Fibroblast of gingiva (primary cell): Measurements from ENCODE around the gene SART3.
"Not testable (repeated sequence)": the region's sequence is repeated elsewhere in the genome, so short reads cannot be mapped to it uniquely, and the experiment has no call there.

ENCODE experiments used
- DNase-seq: peaks from one replicate; pipeline ENCODE4 v3.0.0-alpha.2; 2011; ENCODE audit warnings: low read depth

Gene SART3

DNA sequence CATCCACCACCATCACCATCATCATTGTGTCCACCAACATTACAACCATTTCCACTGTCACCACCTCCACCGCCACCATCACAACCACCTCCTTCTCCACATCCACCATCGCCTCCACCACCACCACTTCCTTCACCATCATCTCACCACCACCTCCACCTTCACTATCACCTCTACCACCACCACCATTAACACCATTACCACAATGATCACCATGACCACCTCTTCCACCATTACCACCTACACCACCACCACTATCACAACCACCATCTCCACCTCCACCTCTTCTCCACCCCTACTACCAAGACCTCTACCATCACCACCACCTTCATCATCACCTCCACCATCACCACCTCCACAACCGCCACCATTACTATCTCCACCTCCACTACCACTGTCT lies 17.8 kb upstream of the SART3 start:
- no peak for DNase-seq

DNA sequence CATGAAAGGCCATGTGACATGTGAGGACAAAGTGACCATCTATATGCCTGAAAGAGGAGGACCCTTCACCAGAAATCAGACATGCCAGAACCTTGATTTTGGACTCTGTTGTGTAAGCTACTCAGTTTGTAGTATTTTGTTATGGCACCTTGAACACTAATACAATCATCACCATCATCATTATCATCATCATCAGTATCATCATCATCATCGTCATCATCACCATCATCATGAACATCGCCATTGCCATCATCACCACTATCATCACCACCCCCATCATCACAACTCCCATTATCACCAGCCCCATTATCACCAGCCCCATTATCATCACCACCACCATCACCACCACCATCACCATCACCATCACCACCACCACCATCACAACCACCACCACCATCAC lies 17.3 kb upstream of the SART3 start:
- DNase-seq, result no peak

DNA sequence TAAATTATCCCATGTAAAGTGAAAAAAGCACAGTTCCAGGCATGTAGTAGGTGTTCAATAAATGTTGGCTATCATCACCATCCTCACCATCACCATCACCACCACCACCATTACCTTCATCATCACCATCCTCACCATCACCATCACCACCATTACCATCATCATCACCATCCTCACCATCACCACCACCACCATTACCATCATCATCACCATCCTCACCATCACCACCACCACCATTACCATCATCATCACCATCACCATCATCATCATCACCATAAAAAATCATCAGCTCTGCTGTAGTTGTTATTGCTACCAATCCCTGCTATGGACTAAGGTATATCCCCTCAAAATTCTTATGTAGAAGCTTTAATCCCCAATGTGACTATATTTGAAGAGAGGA lies 16.5 kb upstream of the SART3 start:
- no peak for DNase-seq

DNA sequence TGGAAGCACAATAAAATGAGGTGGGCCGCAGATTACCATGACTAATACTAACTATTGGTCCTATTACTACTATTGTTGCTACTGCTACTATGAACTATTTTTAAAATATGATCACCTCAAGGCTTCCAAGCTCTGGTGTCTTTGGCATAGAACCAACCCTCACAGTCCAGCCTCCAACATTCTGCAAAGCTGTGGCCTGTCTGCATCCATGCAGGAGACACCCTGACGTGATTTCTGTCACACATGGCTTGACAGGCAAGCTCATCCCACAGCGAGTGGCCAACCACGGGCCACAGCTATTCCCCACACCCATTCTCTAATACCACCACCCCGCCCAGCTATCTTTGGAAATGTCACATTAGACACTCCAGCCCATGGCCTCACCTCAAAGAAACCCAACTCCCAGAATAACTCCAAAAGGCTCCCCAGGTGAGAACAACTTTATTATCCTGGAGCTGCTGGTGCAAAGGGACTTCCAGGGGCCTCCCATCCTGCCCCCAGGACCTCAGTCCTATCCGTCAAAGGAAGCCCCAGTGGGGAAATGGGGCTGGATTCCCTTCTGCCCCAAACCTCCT lies 15.8 kb upstream of the SART3 start:
- no peak for DNase-seq

DNA sequence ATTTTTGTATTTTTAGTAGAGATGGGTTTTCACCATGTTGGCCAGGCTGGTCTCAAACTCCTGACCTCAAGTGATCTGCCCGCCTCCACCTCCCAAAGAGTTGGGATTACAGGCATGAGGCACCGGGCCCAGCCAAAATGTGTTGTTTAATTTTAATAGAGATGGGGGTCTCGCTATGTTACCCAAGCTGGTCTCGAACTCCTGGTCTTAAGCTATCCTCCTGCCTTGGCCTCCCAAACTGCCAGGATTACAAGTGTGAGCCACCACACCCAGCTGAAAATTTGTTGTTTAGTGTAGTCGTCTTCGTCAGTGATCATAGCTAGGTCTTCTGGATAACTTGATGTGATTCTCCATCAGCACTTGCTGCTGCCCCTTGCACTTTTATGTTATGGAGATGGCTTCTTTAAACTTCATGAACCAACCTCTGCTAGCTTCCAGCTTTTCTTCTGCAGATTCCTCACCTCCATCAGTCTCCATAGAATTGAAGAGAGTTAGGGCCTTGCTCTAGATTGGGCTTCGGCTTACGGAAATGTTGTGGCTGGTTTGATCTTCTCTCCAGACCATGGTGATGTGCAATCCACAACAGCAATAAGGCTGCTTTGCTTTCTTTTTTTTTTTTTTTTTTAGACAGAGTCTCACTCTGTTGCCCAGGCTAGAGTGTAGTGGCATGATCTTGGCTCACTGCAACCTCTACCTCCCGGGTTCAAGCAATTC lies 14.4 kb upstream of the SART3 start:
- no peak for DNase-seq

DNA sequence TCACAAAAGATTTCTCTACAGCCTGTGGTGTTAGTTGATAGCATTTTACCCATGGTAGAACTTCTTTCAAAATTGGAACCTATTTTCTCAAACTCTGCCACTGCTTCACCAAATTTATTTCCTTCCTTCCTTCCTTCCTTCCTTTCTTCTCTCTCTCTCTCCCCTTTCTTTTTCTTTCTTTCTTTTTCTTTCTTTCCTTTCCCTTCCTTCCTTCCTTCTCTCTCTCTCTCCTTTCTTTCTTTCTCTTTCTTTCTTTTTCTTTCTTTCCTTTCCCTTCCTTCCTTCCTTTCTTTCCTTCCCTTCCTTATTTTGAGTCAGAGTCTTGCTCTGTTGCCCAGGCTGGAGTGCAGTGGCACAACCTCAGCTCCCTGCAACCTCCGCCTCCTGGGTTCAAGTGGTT lies 13.3 kb upstream of the SART3 start:
- DNase-seq, result not testable (repeated sequence)

DNA sequence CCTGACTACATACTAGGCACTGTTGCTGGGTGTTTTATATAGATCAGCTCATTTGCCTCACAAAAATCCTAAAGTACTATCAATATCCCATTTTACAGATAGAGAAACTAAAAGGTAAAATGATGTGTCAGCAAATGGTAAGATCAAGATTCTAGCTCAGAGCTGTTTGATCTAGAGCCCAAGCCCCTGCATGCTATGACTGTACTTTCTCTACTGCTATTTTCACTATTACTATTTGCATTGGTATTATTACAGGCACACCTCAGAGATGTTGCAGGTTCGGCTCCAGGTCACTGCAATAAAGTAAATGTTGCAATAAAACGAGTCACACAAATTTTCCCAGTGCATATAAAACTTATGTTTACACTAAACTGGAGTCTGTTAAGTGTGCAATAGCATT lies 12.3 kb upstream of the SART3 start:
- DNase-seq, result no peak

DNA sequence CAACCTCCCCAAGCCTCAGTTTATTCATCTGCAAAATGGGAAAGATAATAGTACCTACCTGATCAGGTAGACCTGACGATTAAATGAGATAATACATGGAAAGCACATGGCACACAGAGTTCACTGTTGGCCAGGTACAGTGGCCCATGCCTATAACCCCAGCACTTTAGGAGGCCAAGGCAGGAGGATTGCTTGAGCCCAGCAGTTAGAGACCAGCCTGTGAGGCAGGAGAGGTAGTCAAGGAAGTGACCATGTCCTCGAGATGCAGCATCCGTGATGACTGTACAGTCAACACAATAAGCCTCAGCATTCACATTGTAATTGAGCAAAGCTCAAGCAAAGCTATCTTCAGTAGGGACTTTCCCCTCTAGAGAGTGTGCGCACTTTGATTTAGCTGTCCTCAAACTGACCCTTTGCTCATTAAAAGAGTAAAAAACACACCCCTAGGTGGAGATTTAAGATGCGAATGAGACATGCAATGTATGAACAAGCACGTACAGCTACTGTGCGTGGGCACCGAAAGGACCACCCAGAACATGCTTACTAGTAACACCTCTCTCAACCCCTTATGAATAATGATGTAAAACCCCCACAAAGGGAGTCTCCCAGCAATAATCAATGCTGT lies 11.3 kb upstream of the SART3 start:
- no peak for DNase-seq

DNA sequence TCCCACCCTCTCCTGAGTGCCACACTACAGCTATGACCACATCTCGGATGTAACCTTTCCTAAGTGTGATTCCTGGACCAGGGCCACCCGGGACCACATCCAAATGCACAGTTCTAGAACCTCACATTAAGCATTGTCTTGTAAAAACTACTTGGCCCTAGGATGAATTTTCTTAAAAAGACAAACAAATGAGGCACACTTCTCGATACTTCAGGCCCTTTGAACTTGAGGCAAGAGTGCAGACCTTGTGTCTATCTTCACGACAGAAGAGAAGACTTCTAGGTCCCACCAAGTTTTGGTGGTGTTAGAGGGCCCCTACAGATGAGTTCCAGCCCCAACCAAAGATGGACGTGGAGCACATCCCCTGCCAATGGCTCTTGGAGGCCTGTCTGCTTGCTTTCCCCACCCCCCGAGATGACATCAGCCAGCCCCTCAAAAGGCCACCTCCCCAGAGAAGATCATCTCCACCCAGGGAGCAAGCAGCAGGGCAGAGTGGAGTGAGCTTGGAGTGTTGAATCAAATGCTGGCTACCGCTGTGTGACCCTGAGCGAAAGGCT lies 10.7 kb upstream of the SART3 start:
- no peak for DNase-seq

DNA sequence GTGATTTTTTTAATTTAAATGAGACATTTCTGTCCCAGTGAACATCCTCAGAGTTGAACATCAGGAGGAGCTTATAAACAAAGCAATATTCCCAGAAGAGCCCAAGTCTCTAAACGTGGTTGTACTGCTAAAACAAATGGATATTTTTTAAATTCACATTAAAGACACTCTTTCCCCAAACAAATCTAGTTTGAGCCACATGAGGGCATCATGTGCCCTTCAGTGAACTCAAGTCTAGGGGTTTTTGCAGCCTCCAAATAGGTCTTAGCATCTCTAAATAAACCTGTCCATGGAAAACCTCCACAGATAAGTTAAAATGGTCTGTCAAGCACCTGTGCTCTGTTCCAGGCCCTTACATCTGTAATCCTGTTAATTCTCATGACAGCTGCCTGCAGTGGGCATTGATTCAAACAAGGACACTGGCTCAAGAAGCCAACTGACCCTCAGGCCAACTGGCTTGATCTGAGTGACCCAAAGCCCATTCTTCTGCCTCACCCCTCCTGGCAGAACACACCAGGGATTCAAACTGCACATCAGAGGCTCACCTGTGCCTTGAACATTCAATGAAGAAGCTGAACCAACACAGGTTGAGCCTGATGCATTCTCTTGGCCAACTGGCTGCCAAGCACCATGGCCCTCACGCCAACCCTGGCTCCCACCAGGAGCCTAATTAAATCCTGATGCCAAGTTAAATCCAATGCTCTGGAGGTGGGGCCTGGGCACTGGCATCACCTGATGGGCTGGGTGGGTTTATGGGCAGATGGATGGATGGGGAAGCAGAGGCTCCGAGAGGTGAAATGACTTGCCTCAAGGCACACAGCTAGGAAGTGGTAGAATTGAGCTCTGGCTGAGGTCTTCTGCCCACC lies 10.0 kb upstream of the SART3 start:
- peak; percentile 56 for DNase-seq

DNA sequence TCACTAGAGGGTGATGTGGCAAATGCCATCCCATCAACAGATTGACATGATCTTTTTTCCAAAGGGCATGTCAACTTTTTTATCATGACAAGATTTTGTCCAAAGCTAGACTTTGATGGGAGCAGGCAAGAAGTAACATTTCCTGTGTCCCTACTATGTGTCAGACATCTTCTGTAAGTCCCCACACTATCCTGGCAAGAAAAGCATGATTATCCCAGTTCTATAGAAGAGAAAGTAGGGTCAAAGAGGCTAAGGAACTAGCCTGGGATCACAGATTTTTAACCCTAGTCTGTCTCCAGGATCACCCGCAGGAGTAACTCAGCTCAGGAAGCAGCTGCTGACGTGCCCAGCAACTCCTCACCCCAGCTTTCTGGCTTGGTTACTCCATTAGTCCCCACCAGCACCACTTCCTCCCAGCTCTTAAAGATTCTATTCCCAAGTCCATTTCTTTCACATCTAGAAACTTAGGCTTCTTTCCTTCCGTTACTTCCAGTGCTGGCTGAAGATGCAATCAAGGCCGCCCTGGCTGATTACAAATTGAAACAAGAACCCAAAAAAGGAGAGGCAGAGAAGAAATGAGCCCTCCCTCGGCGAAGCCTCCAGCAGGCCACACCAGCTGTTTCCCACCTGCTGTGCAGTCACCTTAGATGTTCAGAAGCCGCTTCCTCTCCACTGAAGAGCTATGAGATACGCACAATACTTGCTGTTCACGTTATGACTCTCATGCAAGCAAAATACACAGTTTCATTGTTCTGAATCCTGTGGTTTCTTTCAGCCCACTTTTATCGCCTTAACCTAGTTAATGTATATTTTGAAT lies 7.6 kb upstream of the SART3 start:
- no peak for DNase-seq

DNA sequence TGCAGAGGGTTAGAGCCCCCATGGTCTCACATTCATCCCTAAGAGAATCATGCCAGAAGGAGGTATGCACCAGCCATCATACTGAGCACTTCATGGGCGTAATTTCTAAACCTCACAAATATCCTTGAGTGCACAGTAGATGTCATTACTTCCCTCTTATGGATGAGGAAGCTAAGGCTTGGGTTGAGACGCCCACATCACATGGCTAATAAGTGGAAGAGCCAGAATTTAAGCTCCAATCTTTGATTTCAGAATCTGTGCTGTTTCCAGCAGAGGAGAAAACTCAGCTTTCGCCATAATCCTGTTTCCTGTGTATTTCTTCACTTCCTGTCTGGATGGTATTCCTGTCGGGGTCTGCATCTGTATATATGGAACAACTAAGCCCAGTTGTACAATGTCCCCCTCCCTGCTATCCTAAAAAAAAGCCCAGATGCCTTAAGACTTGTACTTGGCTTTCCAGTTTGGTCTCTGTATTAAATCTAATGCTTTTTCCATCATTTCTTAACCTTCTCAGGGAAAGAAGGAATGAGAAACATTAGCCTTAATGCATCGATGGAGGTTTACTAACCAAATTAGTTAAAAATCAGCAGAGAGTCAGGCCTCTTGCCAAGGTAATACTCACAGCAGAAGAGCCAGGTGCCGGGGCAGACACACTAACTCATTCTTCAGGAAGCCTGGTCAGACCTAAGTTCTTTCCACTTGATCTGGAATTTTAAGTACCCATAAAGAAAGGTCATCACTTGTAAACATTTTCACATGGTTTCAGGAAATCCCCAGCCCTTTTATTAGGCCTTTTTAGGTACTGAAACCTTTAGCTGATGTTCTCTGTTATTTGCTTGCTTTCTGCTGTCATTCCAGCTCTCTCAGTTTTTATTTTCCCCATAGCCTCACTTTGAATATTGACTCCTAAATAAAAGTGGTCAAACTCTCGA lies 6.7 kb upstream of the SART3 start:
- no peak for DNase-seq

DNA sequence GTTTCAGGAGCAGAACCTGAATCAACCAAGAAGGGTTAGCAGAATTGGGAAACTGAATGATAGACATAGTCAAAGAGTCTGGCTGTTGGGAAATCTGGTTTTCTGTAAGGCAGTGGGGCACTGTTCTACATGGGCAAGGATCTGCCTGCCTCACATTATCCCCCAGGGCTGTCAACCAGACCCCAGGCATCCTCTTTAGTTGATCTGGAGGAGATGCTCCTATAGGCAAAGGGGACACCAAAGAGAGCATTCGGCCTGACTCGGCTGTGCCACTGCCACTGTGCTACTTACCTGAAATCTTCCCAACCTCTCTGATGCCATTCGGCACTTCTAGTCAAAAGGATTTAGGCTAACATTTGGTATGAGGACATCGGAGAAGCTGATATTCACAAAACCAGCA lies 5.5 kb upstream of the SART3 start:
- DNase-seq, result no peak

DNA sequence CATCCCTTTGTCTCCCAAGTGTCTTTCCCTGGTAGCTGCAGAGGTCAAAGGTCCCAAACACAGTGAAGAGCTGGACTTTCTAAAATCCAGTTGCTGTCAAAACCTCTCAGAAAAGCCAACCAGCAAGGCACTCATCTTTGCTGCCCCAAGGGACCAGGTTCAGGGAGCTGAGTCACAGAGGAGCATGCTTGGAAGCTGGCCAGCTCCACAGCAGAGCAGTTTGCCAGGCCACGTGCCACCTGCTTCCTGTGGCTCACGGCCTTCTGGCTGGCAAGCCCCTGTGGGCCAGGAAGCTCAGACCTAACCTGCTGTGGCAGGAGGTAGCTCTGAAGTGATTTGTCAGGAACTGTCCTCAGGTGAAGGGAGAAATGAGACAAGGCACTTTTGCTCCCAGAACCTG lies 5.0 kb upstream of the SART3 start:
- peak; percentile 79 for DNase-seq

DNA sequence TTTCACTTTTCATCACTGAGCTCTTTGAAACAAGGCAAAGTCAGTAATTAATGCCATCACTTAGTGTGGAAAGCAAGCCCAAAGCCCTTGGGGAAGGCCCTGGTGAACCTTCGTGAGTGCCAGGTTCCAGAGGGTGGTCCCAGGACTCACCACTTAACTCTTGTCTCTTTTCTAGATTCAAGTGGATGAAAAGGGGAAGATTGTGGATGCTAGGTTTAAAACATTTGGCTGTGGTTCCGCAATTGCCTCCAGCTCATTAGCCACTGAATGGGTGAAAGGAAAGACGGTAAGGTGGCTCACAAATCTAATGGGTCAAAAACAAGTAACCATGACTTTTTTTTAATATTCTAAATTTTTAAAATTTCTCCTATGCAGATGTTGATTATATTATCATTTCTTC lies 4.2 kb upstream of the SART3 start:
- no peak for DNase-seq

DNA sequence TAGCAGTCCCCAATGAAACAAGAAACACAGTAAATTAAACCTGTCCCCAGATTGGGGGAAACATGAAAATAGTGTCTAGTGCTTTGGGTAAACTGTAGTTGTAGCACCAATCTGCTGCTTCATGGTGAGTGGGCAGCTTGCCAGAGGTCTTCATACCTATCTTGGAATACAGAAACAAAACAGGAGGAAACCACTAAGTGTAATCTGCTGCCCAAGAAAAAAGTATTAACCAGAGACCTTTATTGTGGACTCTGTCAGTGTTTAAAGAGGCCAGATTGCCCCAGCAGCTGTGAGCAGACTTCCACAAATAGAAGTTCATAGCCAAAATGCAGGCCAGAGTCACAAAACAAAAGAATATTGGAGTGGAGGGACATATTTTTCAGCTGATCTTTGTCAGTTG lies 3.8 kb upstream of the SART3 start:
- DNase-seq, result no peak

DNA sequence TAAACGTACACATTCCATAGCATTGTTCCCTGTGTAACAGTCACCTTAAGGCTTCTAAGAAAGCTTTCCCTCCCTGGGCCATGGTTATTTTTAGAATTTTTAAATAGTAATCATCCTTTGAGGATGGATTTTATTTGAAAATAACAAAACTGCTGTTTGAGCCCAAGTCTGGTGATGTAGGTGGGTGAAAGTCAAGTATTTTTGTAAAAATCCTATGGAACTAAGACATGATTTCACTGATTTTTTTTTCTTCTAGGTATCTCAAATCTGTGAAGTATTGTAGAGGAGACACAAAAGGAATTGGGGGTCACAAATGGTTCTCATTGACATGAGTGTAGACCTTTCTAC lies 2.8 kb upstream of the SART3 start:
- DNase-seq, result no peak

DNA sequence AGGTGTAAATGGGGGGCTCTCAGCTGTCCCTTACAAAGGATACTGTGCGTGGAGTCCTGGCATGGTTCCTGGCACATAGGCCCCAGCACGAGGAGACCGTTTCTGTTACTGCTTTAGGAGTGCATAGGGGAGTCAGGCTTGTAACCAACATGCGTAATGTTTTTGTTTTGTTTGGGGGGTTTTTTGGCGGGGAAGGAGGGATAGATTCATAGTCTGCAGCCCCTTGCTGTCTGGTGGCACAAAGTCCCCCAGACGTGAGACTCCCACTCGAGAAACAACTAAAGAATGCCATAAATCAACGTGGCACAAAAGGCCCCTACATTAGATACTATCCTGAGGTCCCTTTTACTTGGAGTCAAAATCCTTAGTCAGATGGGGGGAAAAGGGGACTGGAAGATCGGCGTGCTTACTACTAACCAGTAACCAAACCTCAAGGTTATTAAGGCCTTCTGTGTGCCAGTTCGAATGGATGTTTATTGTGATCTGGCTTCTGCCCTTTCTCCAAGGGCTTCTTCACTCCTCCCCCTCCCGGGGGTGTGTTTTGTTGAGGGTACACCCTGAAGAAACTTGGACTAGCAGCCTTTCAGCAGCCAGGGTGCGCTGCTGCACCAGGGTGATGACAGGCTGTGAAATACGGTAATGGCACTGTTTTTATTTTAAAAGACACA lies 2.3 kb upstream of the SART3 start:
- DNase-seq, result peak; percentile 89

DNA sequence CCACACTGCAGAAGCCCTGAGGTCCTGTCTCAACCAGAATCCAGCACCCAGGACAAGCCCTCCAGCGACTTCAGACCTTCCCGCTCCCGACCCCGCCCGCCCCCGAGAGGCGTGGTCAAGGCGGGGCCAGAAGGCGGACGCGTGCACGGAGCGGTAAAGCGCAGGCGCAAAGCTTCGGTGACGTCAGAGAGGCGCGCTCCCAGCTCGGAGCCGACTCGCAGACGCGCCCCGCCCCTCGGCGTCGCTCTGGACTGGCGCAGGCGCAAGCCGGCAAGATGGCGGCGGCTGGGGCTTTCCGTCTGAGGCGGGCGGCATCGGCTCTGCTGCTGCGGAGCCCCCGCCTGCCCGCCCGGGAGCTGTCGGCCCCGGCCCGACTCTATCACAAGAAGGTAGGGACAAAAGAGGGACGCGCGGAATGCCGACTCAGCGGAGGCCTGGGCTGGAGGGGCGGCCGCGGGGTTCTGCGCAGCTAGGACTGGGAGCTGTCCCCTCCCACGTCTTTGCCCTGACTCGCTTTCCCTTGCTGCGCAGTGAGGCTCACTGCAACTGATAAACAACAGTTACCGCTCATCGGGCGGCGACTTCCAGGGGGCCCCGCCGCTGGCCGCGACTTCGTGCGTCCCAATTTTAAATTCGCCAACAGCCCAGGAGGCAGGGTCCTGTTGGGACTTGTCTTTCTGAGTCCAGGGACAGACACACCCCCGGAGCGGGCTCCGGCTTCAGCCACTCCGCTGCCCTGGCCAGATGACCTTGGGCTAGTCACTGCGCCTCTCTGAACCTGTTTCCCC lies 1.6 kb upstream of the SART3 start, which contains the start of gene ISCU:
Gene ISCU, plus strand, starts transcription at position 249 of the 788 bp plus-strand sequence. Its CDS starts 27 bp downstream, at position 276.
- peak; percentile 95 for DNase-seq
